Large intestine (tissue), 3 donors: Measurements from ENCODE around the gene HSPBAP1. TPM values are rescaled to one million over a fixed set of nuclear protein-coding genes. Genes with fewer than 3 reads are reported as not detected.

Experiments
- DNase-seq, 2 donors: peaks; one replicate each; pipeline versions ENCODE4 v3.0.0 to v3.0.0-alpha.2; 2013
- H3K27ac ChIP-seq: one replicate; pipeline ENCODE4 v1.5.1; 2013; ENCODE audit warnings: low read length
- H3K27me3 ChIP-seq: 2 replicates; pipeline ENCODE4 v1.6.1; 2013; ENCODE audit warnings: low read length; ENCODE audit not compliant: control insufficient read depth, insufficient read depth
- H3K36me3 ChIP-seq: 2 replicates; pipeline ENCODE4 v1.6.1; 2013; ENCODE audit warnings: low read length; ENCODE audit not compliant: control insufficient read depth, insufficient read depth
- H3K4me1 ChIP-seq: one replicate; pipeline ENCODE4 v1.6.1; 2013; ENCODE audit warnings: low read length; ENCODE audit not compliant: control insufficient read depth, insufficient read depth
- H3K4me3 ChIP-seq: one replicate; pipeline ENCODE4 v1.5.1; 2013; ENCODE audit warnings: low read length
- H3K9me3 ChIP-seq: one replicate; pipeline ENCODE4 v1.6.1; 2013; ENCODE audit warnings: mild to moderate bottlenecking, low read depth, low read length, moderate library complexity; ENCODE audit not compliant: control insufficient read depth
- WGBS: methylation state at CpG from one replicate; pipeline ENCODE4 v1.1.5; 2013; ENCODE audit warnings: low lambda C conversion rate; ENCODE audit not compliant: insufficient coverage; 5-methylcytosine and 5-hydroxymethylcytosine counted together
- polyA plus RNA-seq: library from polyadenylated mRNA; unstranded; fragments of 120-200 nt; gene quantifications from one replicate; pipeline ENCODE4 v1.2.1, GENCODE V29; 2013

HSPBAP1 gene
- polyA plus RNA-seq, 1 donor: 13.2 TPM

GRCh38 chr3:122786066-122786465, 7.6 kb downstream of the HSPBAP1 start:
- Histone ChIP-seq H3K27me3 (no peaks in the 10 kb centered on the region), H3K36me3 (no peaks in the 10 kb centered on the region), H3K4me1 (peaks cover 16% of the 10 kb centered on the region), H3K9me3 (peaks cover 5% of the 10 kb centered on the region), H3K27ac (peak overlapping the region; percentile 69), H3K4me3 (no peak overlapping the region)
- WGBS: 60% methylated on average over 1 of the region's 1 CpG
- peak; percentile 11 to 62 for DNase-seq

GRCh38 chr3:122785231-122785630, 8.4 kb downstream of the HSPBAP1 start:
- no peak for DNase-seq
- H3K27ac ChIP-seq: peak overlapping the region; percentile 69
- H3K27me3 ChIP-seq: no peaks in the 10 kb centered on the region
- H3K9me3 ChIP-seq: peaks cover 7% of the 10 kb centered on the region
- 83% methylated on average over 1 of the region's 1 CpG for WGBS
- peaks cover 16% of the 10 kb centered on the region for H3K4me1 ChIP-seq
- H3K36me3 ChIP-seq: no peaks in the 10 kb centered on the region
- H3K4me3 ChIP-seq: no peak overlapping the region

GRCh38 chr3:122784436-122784835, 9.2 kb downstream of the HSPBAP1 start:
- Histone ChIP-seq H3K27me3 (no peaks in the 10 kb centered on the region), H3K4me1 (peaks cover 16% of the 10 kb centered on the region), H3K36me3 (no peaks in the 10 kb centered on the region), H3K27ac (peak overlapping the region; percentile 69), H3K9me3 (peaks cover 7% of the 10 kb centered on the region), H3K4me3 (no peak overlapping the region)
- 63% methylated on average over 1 of the region's 1 CpG for WGBS
- DNase-seq: peak in 1 of 2 donors; percentile 41

DNA sequence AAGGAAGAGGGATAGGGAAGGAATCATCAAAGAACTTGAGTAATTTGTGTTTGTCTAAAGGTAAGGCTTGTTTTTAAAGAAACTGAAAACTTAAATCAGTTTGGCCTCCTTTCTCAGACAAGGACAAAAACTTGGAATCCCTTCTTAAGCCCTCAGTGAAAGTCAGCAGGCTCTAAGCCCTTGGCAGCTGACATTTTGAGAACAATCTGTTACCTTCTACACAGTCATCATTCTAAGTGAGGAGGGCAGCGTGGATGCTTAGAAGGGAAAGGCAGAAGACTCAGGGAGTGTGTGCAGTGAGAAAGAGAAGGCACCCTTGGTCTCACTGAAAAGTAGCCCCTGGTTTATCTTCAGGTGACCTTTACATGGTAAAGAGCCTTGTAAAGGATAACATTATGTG, 10.8 kb downstream of the HSPBAP1 start:
- Histone ChIP-seq H3K9me3 (peaks cover 7% of the 10 kb centered on the region), H3K4me3 (no peak overlapping the region), H3K27me3 (no peaks in the 10 kb centered on the region), H3K27ac (no peak overlapping the region), H3K4me1 (peaks cover 16% of the 10 kb centered on the region), H3K36me3 (no peaks in the 10 kb centered on the region)
- no peak for DNase-seq
- WGBS: no CpG with 5 or more reads among the region's 1 CpG

DNA sequence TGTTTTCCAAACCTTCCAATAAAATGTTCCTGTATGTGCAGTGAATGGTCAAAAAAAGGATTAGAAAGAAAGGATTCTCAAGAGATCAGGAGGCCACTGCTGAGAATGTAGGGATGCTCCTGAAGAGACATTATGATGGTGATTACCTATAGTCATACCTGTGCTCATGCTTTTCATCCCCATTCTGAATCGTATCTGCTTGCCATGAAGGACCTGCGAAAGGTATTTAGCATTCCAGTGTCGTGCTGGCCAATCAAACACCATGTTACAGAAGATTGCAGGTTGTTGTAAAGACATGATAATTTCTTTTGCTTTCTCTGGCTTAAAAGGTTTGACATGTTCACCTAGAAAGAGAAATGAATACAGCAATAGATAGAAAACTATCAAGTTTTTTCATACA, 16.1 kb downstream of the HSPBAP1 start:
- H3K27ac ChIP-seq: no peak overlapping the region
- no peaks in the 10 kb centered on the region for H3K27me3 ChIP-seq
- H3K36me3 ChIP-seq: no peaks in the 10 kb centered on the region
- no peak overlapping the region for H3K4me3 ChIP-seq
- H3K9me3 ChIP-seq: peaks cover 7% of the 10 kb centered on the region
- 80% methylated on average over 1 of the region's 3 CpGs for WGBS
- no peak for DNase-seq
- H3K4me1 ChIP-seq: peaks cover 5% of the 10 kb centered on the region

- 84% methylated on average over 3 of the region's 5 CpGs for WGBS
- no peaks in the 10 kb centered on the region for H3K36me3 ChIP-seq
- DNase-seq: no peak
- peaks cover 5% of the 10 kb centered on the region for H3K4me1 ChIP-seq
- no peaks in the 10 kb centered on the region for H3K27me3 ChIP-seq
- no peak overlapping the region for H3K4me3 ChIP-seq
- H3K27ac ChIP-seq: no peak overlapping the region
- H3K9me3 ChIP-seq: peaks cover 7% of the 10 kb centered on the region
Measured at GRCh38 chr3:122776675-122777468, 16.8 kb downstream of the HSPBAP1 start.

- H3K9me3 ChIP-seq: no peaks in the 10 kb centered on the region
- H3K27ac ChIP-seq: peak overlapping the region; percentile 79
- no peak for DNase-seq
- H3K4me3 ChIP-seq: no peak overlapping the region
- peaks cover 5% of the 10 kb centered on the region for H3K4me1 ChIP-seq
- 100% methylated on average over 3 of the region's 3 CpGs for WGBS
- no peaks in the 10 kb centered on the region for H3K36me3 ChIP-seq
- no peaks in the 10 kb centered on the region for H3K27me3 ChIP-seq
Measured at GRCh38 chr3:122774564-122774963, 19.1 kb downstream of the HSPBAP1 start.

GRCh38 chr3:122773944-122774509, 19.6 kb downstream of the HSPBAP1 start:
- Histone ChIP-seq H3K9me3 (no peaks in the 10 kb centered on the region), H3K36me3 (no peaks in the 10 kb centered on the region), H3K27ac (peak overlapping the region; percentile 79), H3K4me3 (no peak overlapping the region), H3K4me1 (peaks cover 5% of the 10 kb centered on the region), H3K27me3 (no peaks in the 10 kb centered on the region)
- peak; percentile 62 to 76 for DNase-seq
- no CpG with 5 or more reads among the region's 3 CpGs for WGBS

GRCh38 chr3:122772827-122773226, 20.8 kb downstream of the HSPBAP1 start:
- Histone ChIP-seq H3K36me3 (no peaks in the 10 kb centered on the region), H3K27ac (no peak overlapping the region), H3K27me3 (no peaks in the 10 kb centered on the region), H3K9me3 (no peaks in the 10 kb centered on the region), H3K4me1 (peaks cover 5% of the 10 kb centered on the region), H3K4me3 (no peak overlapping the region)
- WGBS: no CpG with 5 or more reads among the region's 1 CpG
- DNase-seq: no peak

- 100% methylated on average over 4 of the region's 5 CpGs for WGBS
- no peak overlapping the region for H3K4me3 ChIP-seq
- no peaks in the 10 kb centered on the region for H3K36me3 ChIP-seq
- peaks cover 5% of the 10 kb centered on the region for H3K4me1 ChIP-seq
- H3K9me3 ChIP-seq: no peaks in the 10 kb centered on the region
- H3K27ac ChIP-seq: no peak overlapping the region
- no peaks in the 10 kb centered on the region for H3K27me3 ChIP-seq
- no peak for DNase-seq
Measured at GRCh38 chr3:122770521-122771202, 23.0 kb downstream of the HSPBAP1 start.
